HG03103 (cell line): ENCODE results near the gene ANP32B.
"Not testable (repeated sequence)": the region's sequence is repeated elsewhere in the genome, so short reads cannot be mapped to it uniquely, and the experiment has no call there.

ENCODE experiments used
- ATAC-seq: cut with Tn5 transposase; IDR thresholded peaks from one replicate; pipeline ENCODE4 v1.9.1; 2021; ENCODE audit warnings: low read depth; ENCODE audit not compliant: unreplicated experiment

The ANP32B gene

GRCh38 chr9:97990259-97990658 is 7.1 kb downstream of the ANP32B start:
- no peak for ATAC-seq

DNA sequence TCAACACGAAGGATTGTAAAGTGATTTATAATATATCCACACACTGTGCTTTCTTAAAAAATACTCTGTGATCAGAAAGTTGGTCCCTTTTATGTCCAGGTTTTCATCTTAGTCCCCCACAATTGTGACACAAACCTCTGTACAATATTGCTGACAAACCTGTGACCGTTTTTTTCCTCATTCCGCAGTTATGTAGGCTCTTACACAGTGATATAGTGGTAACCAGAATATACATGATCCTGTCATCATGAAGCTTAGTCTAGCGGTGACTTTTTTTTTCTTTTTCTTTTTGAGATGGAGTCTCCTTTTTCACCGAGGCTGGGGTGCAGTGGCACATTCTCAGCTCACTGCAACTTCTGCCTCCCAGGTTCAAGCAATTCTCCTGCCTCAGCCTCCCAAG is 8.7 kb downstream of the ANP32B start:
- no peak for ATAC-seq

- no peak for ATAC-seq
Observed at GRCh38 chr9:97992219-97992618, 9.1 kb downstream of the ANP32B start.

GRCh38 chr9:97993000-97993399 is 9.9 kb downstream of the ANP32B start:
- no peak for ATAC-seq

DNA sequence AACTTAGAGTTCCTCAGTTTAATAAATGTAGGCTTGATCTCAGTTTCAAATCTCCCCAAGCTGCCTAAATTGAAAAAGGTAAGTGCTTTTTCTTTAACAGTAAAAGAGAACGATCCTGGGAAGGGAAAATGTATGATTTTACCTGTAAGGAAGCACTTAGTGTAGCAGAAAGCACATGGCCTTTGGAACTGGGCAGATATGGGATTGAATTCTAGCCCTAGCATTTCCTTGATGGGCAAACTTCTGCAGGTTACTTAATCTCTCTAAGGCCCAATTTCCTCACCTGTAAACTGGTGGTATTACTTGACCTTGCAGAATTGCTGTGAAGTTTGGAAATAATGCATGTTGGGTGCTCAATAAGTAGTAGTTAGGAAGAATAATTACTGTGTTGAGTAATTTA is 11.6 kb downstream of the ANP32B start:
- ATAC-seq = no peak

- not testable (repeated sequence) for ATAC-seq
Observed at GRCh38 chr9:97996676-97997075, 13.5 kb downstream of the ANP32B start.

GRCh38 chr9:97997330-97998276 is 14.5 kb downstream of the ANP32B start:
- no peak for ATAC-seq

- ATAC-seq = no peak
Observed at GRCh38 chr9:98002808-98003207, 19.7 kb downstream of the ANP32B start.

- ATAC-seq = no peak
Observed at GRCh38 chr9:98006127-98006796, 23.1 kb downstream of the ANP32B start.

DNA sequence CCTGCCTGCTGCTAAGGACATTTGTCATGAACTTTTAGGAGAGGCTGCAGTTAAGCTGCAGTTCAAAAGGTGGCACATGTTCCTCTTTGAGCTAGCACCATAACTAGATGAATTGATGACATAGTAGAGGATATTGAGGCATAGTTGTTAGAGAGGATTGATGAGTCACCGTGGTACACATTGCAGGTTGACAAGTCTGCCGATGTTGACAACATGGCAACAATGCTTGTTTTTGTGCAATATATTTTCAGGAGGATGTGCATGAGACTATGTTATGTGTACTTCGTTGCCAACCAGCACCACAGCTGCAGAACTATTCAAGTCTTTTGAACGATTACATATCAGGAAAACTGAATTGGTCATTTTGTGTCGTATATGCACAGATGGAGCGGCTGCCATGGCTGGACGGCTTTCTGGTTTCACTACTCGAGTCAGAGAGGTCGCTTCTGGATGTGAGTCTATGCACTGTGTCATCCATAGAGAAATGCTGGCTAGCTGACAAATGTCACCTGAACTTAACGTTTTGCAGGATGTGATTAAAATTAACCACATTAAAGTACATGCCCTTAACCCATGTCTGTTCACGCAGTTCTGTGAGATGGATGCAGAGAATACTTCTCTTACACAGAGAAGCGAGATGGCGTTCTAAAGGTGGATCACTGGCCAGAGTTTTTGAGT is 24.2 kb downstream of the ANP32B start:
- ATAC-seq = no peak

DNA sequence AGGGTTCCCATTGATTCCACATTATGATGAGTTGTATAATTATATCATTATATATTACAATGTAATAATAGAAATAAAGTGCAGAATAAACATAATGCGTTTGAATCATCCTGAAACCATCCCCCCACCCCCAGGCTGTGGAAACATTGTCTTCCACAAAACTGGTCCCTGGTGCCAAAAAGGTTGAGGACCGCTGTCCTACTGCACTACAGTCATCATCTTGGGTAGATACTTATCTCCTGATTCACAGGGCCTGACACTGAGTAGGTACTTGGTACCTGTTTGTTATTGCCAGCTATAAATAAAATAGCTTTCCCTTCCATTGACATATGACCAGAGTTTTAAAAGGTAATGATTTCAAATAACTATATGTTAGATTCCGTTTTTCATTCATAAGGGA is 25.6 kb downstream of the ANP32B start:
- ATAC-seq = no peak

DNA sequence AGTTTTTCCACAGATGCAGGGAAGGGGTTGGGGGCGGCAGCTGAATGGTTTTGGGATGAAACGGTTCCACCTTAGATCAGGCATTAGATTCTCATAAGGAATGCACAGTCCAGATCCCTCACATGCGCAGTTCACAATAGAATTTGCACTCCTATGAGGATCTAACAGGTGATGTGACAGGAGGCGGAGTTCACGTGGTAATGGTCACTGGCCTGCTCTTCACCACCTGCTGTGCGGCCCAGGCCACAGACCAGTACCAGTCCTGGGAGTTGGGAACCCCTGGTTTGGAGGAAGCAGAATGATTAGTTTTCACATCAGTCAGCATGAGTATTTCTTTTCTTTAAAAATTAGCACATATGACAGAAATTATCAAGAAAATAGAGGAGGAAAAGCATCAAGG is 26.3 kb downstream of the ANP32B start:
- ATAC-seq = no peak

GRCh38 chr9:98009936-98010335 is 26.8 kb downstream of the ANP32B start:
- ATAC-seq = no peak

DNA sequence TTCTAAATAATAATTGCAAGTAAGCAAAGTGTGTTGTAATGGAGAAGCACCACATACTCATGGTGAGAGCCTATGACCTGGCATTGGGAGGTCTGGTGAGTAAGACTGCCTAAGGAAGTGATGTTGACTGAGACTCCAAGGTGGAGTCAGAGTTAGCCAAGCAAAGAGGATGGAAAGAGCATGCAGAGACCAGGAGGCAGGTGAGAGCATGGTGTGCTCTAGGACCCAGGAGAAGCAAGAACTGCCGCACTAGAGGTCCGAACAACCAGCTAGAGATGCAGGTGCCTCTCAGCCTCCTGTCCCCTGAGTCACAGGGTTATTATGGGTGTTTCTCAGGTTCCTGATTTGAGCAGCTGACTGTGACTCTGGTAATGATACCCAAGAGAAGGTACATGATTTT is 27.3 kb downstream of the ANP32B start:
- peak; percentile 58 for ATAC-seq

DNA sequence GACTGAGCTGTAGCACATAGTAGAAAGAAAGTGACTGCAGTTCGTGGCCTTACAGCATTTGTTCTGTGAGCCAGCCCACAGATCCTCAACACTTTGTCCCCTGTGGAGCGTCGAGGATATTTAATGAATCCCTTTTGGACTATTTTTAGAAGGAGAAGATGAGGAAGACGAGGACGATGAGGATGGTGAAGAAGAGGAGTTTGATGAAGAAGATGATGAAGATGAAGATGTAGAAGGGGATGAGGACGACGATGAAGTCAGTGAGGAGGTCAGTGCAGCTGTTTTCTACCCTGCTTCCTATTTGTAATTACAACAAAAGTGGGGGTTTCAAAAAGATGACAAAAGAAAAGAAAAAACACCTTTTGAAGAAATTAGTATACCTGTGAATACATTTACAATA is 28.0 kb downstream of the ANP32B start:
- ATAC-seq = no peak

GRCh38 chr9:98016137-98016680 is 33.1 kb downstream of the ANP32B start:
- no peak for ATAC-seq

DNA sequence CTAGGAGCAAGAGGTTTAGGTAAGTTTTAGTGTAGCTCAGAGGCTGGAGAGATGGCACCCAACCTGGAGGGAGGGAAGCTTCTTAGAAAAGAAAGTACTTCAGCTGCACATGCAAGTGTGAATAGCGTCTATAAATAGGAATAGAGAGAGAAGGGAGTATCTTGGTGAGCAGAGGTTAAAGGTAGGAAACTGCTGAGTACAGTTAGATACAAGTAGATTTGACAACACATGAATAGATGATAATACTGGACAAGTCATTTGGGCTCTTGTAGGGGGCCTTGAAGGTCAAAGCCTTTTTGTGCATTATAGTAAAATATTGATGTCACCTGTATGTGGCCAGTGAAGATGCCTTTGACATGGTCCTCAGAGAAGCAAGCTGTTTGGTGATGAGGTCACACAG is 34.2 kb downstream of the ANP32B start:
- ATAC-seq = no peak

DNA sequence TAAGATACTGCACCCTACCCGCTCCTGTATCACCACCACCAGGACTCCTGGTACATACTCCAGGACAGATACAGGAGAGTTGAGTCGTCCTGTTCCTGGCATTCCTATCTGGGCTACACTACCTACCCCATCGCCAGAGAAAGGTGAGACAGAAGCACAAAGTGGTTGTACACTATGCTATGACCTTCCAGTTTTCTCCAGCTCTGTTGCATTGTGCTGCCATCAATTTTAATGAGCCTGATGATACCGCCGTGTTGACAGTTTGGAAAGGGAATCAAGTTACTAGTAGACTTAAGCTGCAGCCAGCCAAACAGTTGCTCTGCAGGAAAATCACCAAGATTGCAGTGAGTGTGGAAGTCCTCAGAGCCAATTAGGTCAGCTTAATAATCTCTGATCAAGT is 35.2 kb downstream of the ANP32B start:
- no peak for ATAC-seq

DNA sequence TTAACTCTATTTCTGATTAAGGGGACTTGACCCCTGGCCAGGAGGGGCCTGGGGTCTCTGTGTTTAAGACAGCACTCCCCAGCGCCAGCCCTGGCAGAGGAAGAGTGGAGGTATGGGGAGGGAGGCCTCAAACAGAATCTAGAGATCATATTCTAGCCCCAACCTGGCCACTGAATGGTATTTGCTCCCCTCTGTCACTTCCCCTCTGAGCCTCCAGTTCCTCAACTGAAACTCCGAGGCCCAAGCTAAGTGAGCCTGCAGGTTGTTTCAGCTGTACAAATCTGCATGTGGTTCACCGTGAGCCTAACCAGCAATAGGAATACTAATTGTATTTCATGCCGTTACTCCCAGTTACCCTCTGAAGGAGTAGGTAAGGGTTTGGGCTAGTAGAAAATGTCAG is 36.0 kb downstream of the ANP32B start:
- ATAC-seq = no peak

- not testable (repeated sequence) for ATAC-seq
Observed at GRCh38 chr9:98019869-98020268, 36.7 kb downstream of the ANP32B start.
